ENCODE measurements around the gene TRIP6. TPM values are rescaled to one million over a fixed set of nuclear protein-coding genes. Genes with fewer than 3 reads are reported as not detected.
A peak's percentile ranks its signal among the peaks of the same experiment; 100 is the strongest.

TRIP6 gene
- total RNA-seq, 1 experiment from 2014 or later, result 102 TPM

DNA sequence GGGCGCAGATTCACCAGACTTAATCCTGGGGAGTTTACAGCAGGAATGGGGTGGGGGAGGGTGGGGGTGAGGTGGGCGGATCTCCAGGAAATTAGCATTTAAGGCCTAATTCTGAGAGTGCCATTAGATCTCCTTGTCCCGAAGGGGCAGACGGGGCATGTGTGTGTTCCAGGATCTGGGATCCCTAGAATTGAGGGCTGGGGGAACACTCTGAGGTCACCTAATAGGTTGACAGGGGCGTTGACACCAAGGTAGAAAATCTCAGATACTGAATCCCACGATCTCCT is 30.4 kb upstream of the TRIP6 start:
- intact Hi-C loops (cut with micrococcal nuclease), result no loop called here
- H3K4me1 ChIP-seq (ENCODE audit: control insufficient read depth in 1 of 2, insufficient read depth in 2 of 2, low read length in 2 of 2), result peaks cover 10 to 19% of the 10 kb centered on the region in 2 experiments

DNA sequence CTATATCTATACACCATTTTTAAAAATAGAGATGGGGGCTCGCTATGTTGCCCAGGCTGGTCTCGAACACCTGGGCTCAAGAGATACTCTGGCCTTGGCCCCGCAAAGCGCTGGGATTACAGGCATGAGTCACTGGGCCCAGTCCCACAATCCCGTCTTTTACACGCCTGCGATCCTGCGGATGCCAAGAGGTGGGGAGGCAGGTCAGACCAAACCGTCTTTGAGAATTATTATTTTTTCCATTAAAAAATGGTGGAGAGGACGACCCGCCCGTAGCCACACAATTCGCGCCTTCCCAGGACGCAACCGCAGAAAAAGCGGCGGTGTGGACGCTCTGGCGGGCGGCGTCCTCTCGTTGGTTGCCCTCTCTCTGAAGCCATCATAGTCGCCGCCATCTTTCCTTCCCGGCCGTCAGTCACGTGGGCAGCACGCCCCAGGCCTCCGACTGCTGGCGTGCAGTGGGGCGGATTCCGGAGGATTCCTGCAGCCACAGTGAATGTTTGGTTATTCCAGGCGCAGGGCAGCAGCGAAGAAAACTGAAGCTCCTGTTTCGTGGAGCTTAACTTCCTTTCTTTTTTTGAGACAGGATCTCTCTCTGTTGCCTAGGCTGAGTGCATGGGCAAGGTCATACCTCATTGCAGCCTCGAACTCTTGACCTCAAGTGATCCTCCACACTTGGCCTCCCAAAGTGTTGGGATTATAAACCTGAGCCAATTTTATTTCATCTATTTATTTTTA is 29.9 kb upstream of the TRIP6 start:
- Histone ChIP-seq H3K9me3 (ENCODE audit: control insufficient read depth in 1 of 2, insufficient read depth in 1 of 2, low read depth in 1 of 2, low read length in 2 of 2) (no peaks in the 10 kb centered on the region), H3K27me3 (ENCODE audit: insufficient read depth, low read length) (no peaks in the 10 kb centered on the region), H3K27ac (ENCODE audit: low read depth, low read length) (peak overlapping the region; percentile 60), H2AFZ (ENCODE audit: low read depth, low read length, poor library complexity, severe bottlenecking) (no peak overlapping the region), H3K9ac (ENCODE audit: low read length) (peak overlapping the region; percentile 65), H3K4me1 (ENCODE audit: control insufficient read depth in 1 of 2, insufficient read depth in 2 of 2, low read length in 2 of 2) (peaks cover 10 to 19% of the 10 kb centered on the region in 2 experiments), H3K4me2 (ENCODE audit: low read length) (peak overlapping the region; percentile 74), H3K36me3 (ENCODE audit: control insufficient read depth in 1 of 2, insufficient read depth in 2 of 2, low read length in 2 of 2) (no peaks in the 10 kb centered on the region), H3K9me2 (ENCODE audit: insufficient read depth) (no peaks in the 10 kb centered on the region), H3K79me2 (ENCODE audit: insufficient read depth, low read length) (no peaks in the 10 kb centered on the region), H4K20me1 (ENCODE audit: insufficient read depth) (no peaks in the 10 kb centered on the region), H3K4me3 (replicated peaks in 1 of 2; ENCODE audit: low read depth in 1 of 2, low read length in 2 of 2) (peak overlapping the region; percentile 45 to 50)
- ChIA-PET POLR2A (no interaction called here), RAD21 (ENCODE audit: low non-redundant PET in 1 of 2, low total read pairs in 2 of 2, uncharacterized antibody in 2 of 2, unreplicated experiment in 2 of 2) (no interaction called here), CTCF (no interaction called here)
- intact Hi-C loops (cut with micrococcal nuclease), result no loop called here
- TF ChIP-seq, protein P1, sequence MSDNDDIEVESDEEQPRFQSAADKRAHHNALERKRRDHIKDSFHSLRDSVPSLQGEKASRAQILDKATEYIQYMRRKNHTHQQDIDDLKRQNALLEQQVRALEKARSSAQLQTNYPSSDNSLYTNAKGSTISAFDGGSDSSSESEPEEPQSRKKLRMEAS (IDR thresholded peaks at IDR 0.05), result peak; percentile 97
- TF ChIP-seq TCF7L2 (IDR thresholded peaks at IDR 0.05; ENCODE audit: borderline replicate concordance, extremely low read depth, insufficient read depth, insufficient read length), result peak; percentile 46
- peak; percentile 99 for TF ChIP-seq YY1 (IDR thresholded peaks at IDR 0.05; ENCODE audit: extremely low read depth, insufficient replicate concordance, low read depth, low read length)
- TF ChIP-seq EGR1 (IDR thresholded peaks at IDR 0.05; ENCODE audit: low read depth), result peak; percentile 65; the same call in 1 of the 2 replicates
- no peak for TF ChIP-seq SRF (IDR thresholded peaks at IDR 0.05; ENCODE audit: low read depth)
- no peak for TF ChIP-seq RAD21 (IDR thresholded peaks at IDR 0.05; ENCODE audit: low read depth)
- TF ChIP-seq SP1 (IDR thresholded peaks at IDR 0.05; ENCODE audit: low read depth), result peak; percentile 56
- TF ChIP-seq ZFX (IDR thresholded peaks at IDR 0.05), result peak; percentile 41; the same call in 1 of the 2 replicates
- peak; percentile 79 for TF ChIP-seq POLR2AphosphoS5 (IDR thresholded peaks at IDR 0.05; ENCODE audit: low read depth, low read length)
- peak; percentile 94 for TF ChIP-seq CBX3 (IDR thresholded peaks at IDR 0.05; ENCODE audit: low read depth)
- TF ChIP-seq ELF1 (IDR thresholded peaks at IDR 0.05; ENCODE audit: borderline replicate concordance, low read depth), result no peak
- peak; percentile 52 for TF ChIP-seq POLR2A (IDR thresholded peaks at IDR 0.05; ENCODE audit: borderline replicate concordance, extremely low read depth, insufficient read depth, insufficient read length)
- peak; percentile 30; the same call in 1 of the 2 replicates for TF ChIP-seq SIN3A (IDR thresholded peaks at IDR 0.05; ENCODE audit: low read depth)
- DNase-seq (ENCODE audit: low read depth, low spot score) (peak; percentile 82), ATAC-seq (peak; percentile 90)
- BruUV-seq (replicated peaks), result TSS peak; percentile 93

More for the DNA sequence above, 30.4 kb upstream of the TRIP6 start:
- no peaks in the 10 kb centered on the region for H3K9me2 ChIP-seq (ENCODE audit: insufficient read depth)
- DNase-seq (ENCODE audit: low read depth, low spot score) (no peak), ATAC-seq (peak; percentile 4)
- H3K27me3 ChIP-seq (ENCODE audit: insufficient read depth, low read length), result no peaks in the 10 kb centered on the region
- H3K27ac ChIP-seq (ENCODE audit: low read depth, low read length), result peak overlapping the region; percentile 60
- no peaks in the 10 kb centered on the region for H3K79me2 ChIP-seq (ENCODE audit: insufficient read depth, low read length)
- no peak overlapping the region for H2AFZ ChIP-seq (ENCODE audit: low read depth, low read length, poor library complexity, severe bottlenecking)
- H3K4me3 ChIP-seq (replicated peaks in 1 of 2; ENCODE audit: low read depth in 1 of 2, low read length in 2 of 2), result peak overlapping the region; percentile 45 to 50
- CTCF ChIA-PET, result interaction anchor here (0.6 kb wide), 1 partner anchor 386 kb away, joined by 3 read pairs; no protein-coding TSS in a partner anchor
- H3K9me3 ChIP-seq (ENCODE audit: control insufficient read depth in 1 of 2, insufficient read depth in 1 of 2, low read depth in 1 of 2, low read length in 2 of 2), result no peaks in the 10 kb centered on the region
- no peak for TF ChIP-seq POLR2A (IDR thresholded peaks at IDR 0.05; ENCODE audit: borderline replicate concordance, extremely low read depth, insufficient read depth, insufficient read length)
- TF ChIP-seq, protein P2, sequence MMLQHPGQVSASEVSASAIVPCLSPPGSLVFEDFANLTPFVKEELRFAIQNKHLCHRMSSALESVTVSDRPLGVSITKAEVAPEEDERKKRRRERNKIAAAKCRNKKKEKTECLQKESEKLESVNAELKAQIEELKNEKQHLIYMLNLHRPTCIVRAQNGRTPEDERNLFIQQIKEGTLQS (IDR thresholded peaks at IDR 0.05), result no peak
- no peaks in the 10 kb centered on the region for H4K20me1 ChIP-seq (ENCODE audit: insufficient read depth)
- no TSS peak for BruUV-seq (replicated peaks)
- POLR2A ChIA-PET, result interaction anchor here (0.7 to 0.9 kb wide), 2 partner anchors 9 to 53 kb away, joined by 3 to 5 read pairs; partner anchors contain the start of genes EPHB4 and UFSP1
- peak overlapping the region; percentile 74 for H3K4me2 ChIP-seq (ENCODE audit: low read length)
- RAD21 ChIA-PET (ENCODE audit: low non-redundant PET in 1 of 2, low total read pairs in 2 of 2, uncharacterized antibody in 2 of 2, unreplicated experiment in 2 of 2), result no interaction called here
- H3K36me3 ChIP-seq (ENCODE audit: control insufficient read depth in 1 of 2, insufficient read depth in 2 of 2, low read length in 2 of 2), result no peaks in the 10 kb centered on the region
- peak overlapping the region; percentile 65 for H3K9ac ChIP-seq (ENCODE audit: low read length)

All from HCT116 (cell line).